GM18520 (cell line): ENCODE results near the gene DLGAP4.
"Not testable (repeated sequence)": the region's sequence is repeated elsewhere in the genome, so short reads cannot be mapped to it uniquely, and the experiment has no call there.

Experiments
- ATAC-seq: cut with Tn5 transposase; IDR thresholded peaks from one replicate; pipeline ENCODE4 v1.9.1; 2021; ENCODE audit not compliant: unreplicated experiment

Gene DLGAP4

DNA sequence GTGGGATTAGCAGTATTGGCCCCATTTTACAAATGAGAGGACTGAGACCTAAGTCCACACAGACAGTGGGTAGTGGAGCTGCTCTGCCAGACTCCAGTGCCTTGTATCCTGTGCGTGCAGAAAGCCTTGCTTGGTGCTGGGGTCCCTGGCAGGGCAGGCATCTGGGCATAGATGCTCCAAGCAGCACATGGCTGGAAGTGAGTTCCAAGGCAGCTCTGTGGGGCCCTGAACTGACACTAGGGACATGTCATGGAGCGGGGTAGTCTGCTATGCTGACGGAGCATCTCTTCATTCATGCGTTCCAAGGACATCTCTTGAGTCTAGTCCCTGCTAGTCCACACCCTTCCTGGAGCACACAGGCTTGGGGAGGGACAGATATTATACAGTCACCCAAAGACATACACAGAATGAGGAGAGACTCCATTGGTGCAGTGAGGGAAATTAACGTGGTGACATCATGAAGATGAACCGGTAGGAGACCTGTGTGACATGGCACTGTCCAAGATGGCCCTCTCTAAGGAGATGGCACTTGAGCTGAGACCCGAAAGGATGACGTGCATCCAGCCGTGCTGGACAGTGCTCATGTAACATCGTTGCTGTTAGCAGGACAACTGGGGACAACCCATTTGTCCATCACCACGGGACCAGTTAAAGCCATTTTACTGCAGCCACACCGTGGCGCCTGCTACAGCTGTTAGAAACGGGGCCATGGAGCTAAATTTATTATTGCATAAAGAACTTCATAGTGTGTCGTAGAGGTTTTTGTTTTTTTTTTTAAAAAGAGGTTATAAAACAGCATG, 65.1 kb downstream of the DLGAP4 start:
- ATAC-seq, result no peak

DNA sequence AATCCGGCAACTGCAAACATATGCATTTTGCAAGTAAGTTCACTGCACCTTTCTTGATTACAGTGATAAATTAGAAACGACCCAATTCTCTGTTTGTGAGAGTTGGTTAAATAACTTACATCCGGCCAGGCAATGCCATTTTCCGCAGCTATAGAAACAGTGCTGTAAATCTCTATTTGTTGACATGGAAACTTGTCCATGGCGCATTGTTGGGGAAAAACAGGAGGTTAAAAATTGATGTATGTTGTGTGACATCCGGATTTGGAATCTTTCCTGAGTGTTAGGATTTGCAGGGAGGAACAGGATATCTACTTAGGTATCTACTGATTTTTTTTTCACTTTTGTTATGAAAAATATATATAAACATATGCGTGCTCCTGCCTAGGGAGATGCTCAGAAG, 66.5 kb downstream of the DLGAP4 start:
- ATAC-seq, result no peak

DNA sequence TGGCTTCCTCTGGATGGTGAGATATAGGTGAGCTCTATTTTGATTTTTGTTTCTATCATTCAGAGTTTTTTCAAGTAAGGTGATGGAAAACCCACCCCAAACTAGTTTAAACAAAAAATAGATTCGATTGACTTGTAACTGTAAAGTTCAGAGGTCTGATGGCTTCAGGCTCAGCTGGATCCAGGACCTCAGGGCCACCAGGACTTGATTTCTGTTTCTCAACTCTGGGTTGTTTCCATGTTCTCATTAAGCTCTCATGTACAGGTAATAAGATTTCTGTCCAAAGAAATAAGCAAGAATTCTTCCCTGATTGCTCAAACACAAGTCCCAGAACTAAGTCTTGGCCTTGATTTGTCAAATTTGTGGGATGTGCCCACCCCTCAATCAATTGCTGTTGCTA, 67.0 kb downstream of the DLGAP4 start:
- ATAC-seq, result no peak

DNA sequence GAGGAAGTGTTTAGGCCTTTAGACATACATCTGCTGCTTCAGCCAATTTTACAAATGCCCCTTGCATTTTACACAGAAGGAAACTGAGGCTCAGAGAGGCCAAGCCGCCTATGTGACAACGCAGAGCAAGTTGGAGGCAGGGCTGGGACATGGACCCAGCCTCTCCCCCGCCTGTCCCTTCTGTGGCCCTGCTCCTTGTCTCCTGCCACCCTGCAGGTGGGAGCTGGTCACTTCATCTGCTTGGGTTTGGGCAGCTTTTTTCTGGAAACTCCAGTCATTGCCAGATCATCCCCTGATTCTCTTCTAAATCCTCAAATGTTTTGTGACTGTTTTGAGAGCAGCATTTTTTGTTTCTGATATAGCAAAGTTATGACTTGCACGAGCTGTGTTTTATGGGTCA, 68.9 kb downstream of the DLGAP4 start:
- no peak for ATAC-seq

- ATAC-seq, result no peak
Observed at GRCh38 chr20:36377348-36378326, 71.5 kb downstream of the DLGAP4 start.

DNA sequence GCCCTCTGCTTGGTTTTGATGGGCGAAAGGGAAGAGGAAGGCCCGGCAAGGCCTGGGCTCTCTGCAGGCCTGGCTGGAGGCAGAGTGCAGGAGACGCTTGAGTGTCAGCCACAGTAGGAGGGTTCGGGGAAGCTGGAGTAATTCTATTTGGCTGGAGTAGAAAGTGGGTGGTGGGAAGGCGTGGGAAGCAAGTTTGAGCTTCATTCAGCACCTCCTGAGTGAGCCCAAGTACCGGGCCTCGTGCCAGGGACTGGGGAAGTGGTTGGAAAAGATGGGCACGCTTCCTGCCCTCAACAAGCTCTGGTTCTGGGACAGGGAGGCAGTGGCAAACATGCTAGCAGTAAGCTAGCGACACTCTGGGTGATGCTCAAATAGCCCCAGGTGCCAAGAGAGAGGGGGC, 72.5 kb downstream of the DLGAP4 start:
- no peak for ATAC-seq

- ATAC-seq, result not testable (repeated sequence)
Observed at GRCh38 chr20:36379914-36380313, 73.8 kb downstream of the DLGAP4 start.

DNA sequence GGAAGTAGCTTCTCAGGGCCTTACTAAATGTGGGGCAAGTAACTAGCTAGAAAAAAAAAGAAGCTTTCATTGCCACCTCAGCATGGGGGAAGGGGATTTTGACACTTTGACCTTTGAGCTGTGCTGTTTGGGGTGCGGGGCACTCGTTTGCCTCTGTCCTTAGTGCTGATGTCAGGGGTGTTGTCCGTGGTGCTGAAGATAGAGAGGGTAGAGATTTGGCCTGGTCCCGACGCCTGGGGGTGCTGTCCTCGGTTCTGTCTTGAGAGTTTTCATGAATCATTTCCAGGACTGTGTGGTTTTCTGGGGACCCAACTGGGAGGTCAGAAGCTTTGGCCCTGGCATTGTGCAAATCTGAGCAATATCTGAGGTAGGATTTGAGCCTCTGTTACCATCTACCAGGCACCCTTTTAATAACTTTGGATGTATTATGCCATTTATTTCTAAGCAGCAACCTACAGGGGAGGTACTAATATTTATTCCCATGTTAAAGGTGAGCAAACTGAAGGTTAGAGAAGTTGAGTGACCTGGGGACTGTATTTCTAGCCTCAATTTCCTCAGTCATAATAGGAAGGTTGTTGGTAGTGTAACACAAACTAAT, 78.0 kb downstream of the DLGAP4 start:
- no peak for ATAC-seq

GRCh38 chr20:36385503-36385902, 79.4 kb downstream of the DLGAP4 start:
- ATAC-seq, result no peak

GRCh38 chr20:36386236-36386635, 80.1 kb downstream of the DLGAP4 start:
- ATAC-seq, result no peak

DNA sequence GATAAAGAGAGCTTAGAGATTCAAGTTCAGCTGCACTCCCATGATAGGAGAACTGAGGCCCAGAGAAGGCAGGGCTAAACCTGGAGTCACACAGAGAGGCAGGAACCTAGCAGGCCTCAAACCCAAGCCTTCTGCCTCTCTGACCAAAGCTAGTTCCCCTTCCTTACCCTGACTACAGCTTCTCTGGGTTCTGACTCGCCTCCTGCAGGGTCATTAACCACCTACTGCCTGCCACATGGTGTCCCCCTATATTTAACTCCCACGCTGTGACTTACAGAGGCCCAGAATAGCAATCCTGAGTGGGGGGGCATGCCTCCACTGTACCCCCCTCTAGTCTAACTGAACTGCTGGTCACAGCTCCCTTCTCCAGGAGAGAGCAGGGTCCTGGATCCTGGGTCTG, 84.1 kb downstream of the DLGAP4 start:
- ATAC-seq, result no peak

DNA sequence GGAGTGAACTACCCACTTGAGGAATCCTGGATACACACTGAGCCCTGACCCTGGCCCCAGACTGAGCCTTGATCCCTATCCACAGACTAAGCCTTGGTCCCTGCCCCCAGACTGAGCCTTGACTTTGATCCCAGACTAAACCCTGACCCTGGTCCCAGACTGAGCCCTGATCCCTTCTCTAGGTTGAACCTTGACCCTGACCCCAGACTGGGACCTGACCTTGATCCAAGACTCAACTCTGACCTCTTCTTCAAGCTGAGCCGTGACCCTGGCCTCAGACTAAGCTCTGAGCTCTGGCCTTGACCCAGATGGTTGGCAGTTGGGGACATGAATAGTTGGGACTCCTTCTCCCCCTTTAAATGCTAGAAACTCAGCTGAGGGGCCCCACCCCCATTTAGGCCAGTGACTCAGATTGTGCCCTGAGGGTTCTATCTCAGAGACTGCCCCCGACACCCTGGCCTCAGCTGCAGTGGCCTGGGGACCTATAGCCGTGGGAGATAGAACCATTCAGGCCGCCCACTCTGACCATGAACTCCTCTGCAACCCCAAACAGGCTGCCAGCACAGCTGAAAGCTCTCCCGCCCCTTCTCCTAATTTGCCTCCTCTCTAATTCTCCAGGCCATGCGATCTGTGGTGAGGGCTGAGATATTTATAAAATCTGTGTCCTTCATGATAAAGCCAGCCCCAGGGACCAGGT, 84.7 kb downstream of the DLGAP4 start:
- no peak for ATAC-seq

GRCh38 chr20:36391456-36391855, 85.3 kb downstream of the DLGAP4 start:
- no peak for ATAC-seq

GRCh38 chr20:36391955-36392354, 85.8 kb downstream of the DLGAP4 start:
- no peak for ATAC-seq

GRCh38 chr20:36392989-36393388, 86.8 kb downstream of the DLGAP4 start:
- no peak for ATAC-seq

- ATAC-seq, result no peak
Observed at GRCh38 chr20:36394340-36394965, 88.3 kb downstream of the DLGAP4 start.

DNA sequence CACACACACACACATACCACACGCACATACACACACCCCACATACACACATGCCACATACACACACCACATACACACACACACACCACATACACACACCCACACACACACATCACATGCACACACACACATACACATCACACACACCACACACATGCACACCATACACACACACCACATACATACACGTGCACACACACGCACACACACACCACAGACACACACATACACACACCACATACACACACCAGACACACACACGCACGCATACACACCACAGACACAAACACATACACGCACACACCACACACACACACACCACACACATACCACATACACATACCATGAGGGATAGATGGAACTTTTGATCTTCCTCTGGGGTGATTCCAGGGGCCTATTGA, 90.2 kb downstream of the DLGAP4 start:
- ATAC-seq, result no peak

DNA sequence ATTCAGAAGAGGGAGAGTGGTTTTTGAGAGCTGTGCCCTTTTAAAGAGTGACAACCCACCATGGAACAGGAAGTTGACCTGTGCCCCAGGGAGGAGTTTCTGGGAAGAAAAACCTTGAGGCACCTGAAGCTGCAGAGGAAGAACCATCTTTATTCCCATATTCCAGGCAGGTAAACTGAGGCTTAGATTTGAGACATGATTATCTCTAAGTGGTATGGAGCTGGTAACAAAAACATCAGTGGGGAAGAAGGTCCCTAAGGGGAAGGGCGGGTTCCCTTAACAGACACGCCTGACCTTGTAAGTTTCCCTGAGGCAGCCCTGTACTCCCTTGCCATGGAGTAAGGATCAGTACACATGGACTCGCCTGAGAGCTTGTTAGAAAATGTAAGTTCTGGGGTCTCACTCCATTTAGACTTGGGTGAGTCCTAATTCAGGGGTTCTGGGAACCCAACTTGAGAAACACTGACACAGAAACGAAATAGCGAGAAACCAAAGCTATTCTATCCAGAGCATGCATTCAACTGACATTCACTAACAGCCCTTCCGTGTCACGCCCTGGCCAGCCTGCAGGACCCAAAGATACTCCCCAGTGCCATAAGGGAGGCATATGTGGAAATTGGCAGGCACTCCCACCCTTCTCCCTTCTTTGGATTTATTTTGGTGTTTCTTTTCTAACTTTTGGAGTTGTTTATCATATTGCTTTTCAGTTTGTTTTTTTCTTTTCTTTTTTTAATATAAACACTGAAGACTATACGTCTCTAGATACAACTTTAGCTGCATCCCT, 90.9 kb downstream of the DLGAP4 start:
- no peak for ATAC-seq

DNA sequence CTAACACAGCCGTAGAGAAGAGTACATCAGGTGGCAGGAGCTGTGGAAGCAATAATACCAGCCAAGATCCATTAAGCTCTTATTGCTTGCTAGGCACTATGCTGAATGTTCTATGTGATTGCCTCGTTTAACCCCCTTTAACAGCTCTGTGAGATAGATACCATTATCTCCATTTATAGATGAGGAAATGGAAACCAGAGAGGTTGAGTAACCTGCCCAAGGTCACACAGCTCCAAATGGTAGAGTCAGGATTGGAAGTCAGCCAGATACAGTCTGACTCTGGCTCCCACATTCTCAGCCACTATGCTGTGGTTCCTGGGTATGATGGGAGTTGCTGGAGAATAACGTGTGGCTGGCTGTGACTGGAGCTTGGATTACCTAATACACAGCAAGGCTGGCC, 92.4 kb downstream of the DLGAP4 start:
- ATAC-seq, result no peak
